Heart left ventricle (tissue), 13 donors: ENCODE measurements around the gene HS3ST6.

Experiments
- CTCF ChIP-seq, 12 donors: fragments of 200-600 bp; sonication (generic) in 4 of 12; IDR thresholded peaks; one replicate each; pipeline versions ENCODE4 v1.5.0 to v1.8.0; 2018 to 2022; ENCODE audit warnings: antibody characterized with exemption in 12 of 12, mild to moderate bottlenecking in 5 of 12
- POLR2A ChIP-seq, 2 donors: fragments of 450-650 bp; IDR thresholded peaks; one replicate each; pipeline ENCODE4 v1.6.1; 2017; ENCODE audit warnings: antibody characterized with exemption in 2 of 2, mild to moderate bottlenecking in 2 of 2, moderate library complexity in 2 of 2
- donor health status: ischemic (EF 13 %, LVEDD 7.1; RV severe dilation, severe dysfunction).
- donor health status: DM: no; HTN: yes; CAD: no.
- donor health status: DM: no; HTN: no; CAD: no.
- donor health status: ischemic (EF 25% LVEDD 6.9; RV normal size, moderate dysfunction).
- donor health status: ischemic (EF 25% LVEDD 5.7; RV mildly dilated, moderate dysfunction).
- donor health status: ischemic (EF 35%, LVEDD 5.7; RV mildly dilated, moderate dysfunction).
- donor health status: nonischemic (EF 11% LVEDD 7.7; RV severe dilation, severe dysfunction).
- donor health status: DM: yes; HTN: yes; CAD: no.
- donor health status: PGD.
- donor health status: ischemic (EF 29% LVEDD 5.4; RV normal size, mild dysfunction).
- donor health status: nonischemic (EF 23%, LVEDD 6.1; RV moderate dilation, normal function).

- TF ChIP-seq POLR2A (IDR thresholded peaks at IDR 0.05) (no peak), CTCF (IDR thresholded peaks at IDR 0.05) (no peak)
Observed at GRCh38 chr16:1947369-1947670, 29.1 kb upstream of the HS3ST6 start.
